HL-60 (cell line): ENCODE data around the gene CMTM8.

Source experiments
- DNase-seq, 2 experiments: peaks; one replicate each; pipeline ENCODE4 v3.0.0-alpha.2; 2010 to 2020; ENCODE audit warnings: low read depth in 1 of 2, low spot score in 1 of 2
- H3K27ac ChIP-seq: fragments of 250-450 bp; sonication (Bioruptor Pico); replicated peaks from 2 replicates; pipeline ENCODE4 v1.5.1; 2020; ENCODE audit warnings: mild to moderate bottlenecking, moderate library complexity
- H3K27me3 ChIP-seq: fragments of 250-450 bp; sonication (Bioruptor Pico); 2 replicates; pipeline ENCODE4 v1.5.1; 2021; ENCODE audit warnings: mild to moderate bottlenecking, moderate library complexity; ENCODE audit not compliant: insufficient read depth, poor library complexity, severe bottlenecking
- H3K4me3 ChIP-seq: replicated peaks from 2 replicates; pipeline ENCODE4 v1.5.1; 2011; ENCODE audit warnings: mild to moderate bottlenecking, control low read depth, low read length; ENCODE audit not compliant: insufficient read depth
- CTCF ChIP-seq: IDR thresholded peaks from one replicate; pipeline ENCODE4 v1.5.1; 2011; ENCODE audit warnings: low read length, control low read depth, inconsistent platforms; ENCODE audit not compliant: insufficient read depth
- GABPA ChIP-seq: IDR thresholded peaks from 2 replicates; pipeline ENCODE4 v1.6.1; 2012; ENCODE audit warnings: low read depth
- POLR2AphosphoS5 ChIP-seq: IDR thresholded peaks from 2 replicates; pipeline ENCODE4 v1.6.1; 2012; ENCODE audit warnings: low read depth
- REST ChIP-seq: IDR thresholded peaks from 2 replicates; pipeline ENCODE4 v1.6.1; 2012; ENCODE audit warnings: low read depth; ENCODE audit not compliant: insufficient replicate concordance
- SPI1 ChIP-seq: IDR thresholded peaks from 2 replicates; pipeline ENCODE4 v1.6.1; 2012; ENCODE audit warnings: low read depth, mild to moderate bottlenecking, borderline replicate concordance

Gene CMTM8

GRCh38 chr3:32200490-32200889 is 38.0 kb upstream of the CMTM8 start:
- Histone ChIP-seq H3K27me3 (no peaks in the 10 kb centered on the region), H3K27ac (no peak overlapping the region), H3K4me3 (no peak overlapping the region)
- DNase-seq, result no peak
- TF ChIP-seq POLR2AphosphoS5 (no peak), SPI1 (no peak), CTCF (no peak), REST (no peak), GABPA (no peak)

DNA sequence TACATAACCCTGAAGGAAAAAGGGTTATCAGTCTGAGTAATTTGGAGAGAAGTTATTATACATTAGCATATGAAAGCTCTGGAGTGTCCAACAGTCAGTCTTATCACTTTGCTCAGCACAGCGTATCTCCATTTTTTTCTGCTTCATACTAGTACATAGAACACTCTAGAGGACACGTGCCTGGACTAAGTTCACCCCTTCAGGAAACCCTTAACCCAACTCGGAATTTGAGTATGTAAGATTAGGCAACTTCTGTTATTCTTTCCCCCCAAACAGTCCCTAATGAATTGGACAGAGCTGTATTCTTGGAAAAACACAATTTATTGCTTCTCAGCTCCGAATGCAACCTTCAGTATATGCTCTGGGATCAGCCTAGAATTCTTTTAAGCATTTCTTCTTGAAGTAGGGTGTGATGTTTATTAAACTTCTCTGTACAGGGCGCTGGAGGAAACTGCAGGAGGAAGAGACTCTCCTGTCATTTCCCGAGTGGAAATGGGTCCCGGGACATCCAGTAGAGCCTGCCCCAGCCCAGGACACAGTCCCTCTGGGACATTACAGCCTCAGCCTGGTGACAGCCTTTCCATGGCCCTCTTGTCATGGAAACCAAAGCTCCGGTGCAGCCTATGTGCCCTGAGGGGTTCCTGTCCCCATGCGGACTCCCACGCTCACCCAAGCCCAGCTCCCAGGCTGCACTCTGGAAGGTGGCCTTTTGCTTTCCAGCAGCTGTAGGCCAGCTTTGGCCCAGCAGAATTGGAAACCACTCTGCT is 37.3 kb upstream of the CMTM8 start:
- Histone ChIP-seq H3K27ac (no peak overlapping the region), H3K4me3 (no peak overlapping the region), H3K27me3 (no peaks in the 10 kb centered on the region)
- no peak for DNase-seq
- TF ChIP-seq SPI1 (no peak), GABPA (no peak), REST (no peak), POLR2AphosphoS5 (no peak), CTCF (no peak)

- Histone ChIP-seq H3K27ac (no peak overlapping the region), H3K4me3 (no peak overlapping the region), H3K27me3 (no peaks in the 10 kb centered on the region)
- DNase-seq, result no peak
- TF ChIP-seq CTCF, result no peak
- no peak for TF ChIP-seq GABPA
- no peak for TF ChIP-seq SPI1
- no peak for TF ChIP-seq REST
These were observed 36.0 kb upstream of the CMTM8 start for GRCh38 chr3:32202496-32202895.
